HepG2 (cell line): ENCODE data around the gene CREBBP.

ENCODE experiments used
- CCAR2 ChIP-seq: fragments of 200-400 bp; formaldehyde crosslinking; optimal IDR thresholded peaks from 2 replicates; pipeline ENCODE3; 2018; ENCODE audit warnings: low read depth, mild to moderate bottlenecking, low read length, moderate library complexity
- KDM5A ChIP-seq: fragments of 200-600 bp; sonication (generic); IDR thresholded peaks from 2 replicates; pipeline ENCODE4 v1.7.0; 2018; ENCODE audit warnings: antibody characterized with exemption, mild to moderate bottlenecking, low read length, borderline replicate concordance
- PATZ1 ChIP-seq: sonication (generic); formaldehyde crosslinking; IDR thresholded peaks from 2 replicates; pipeline ENCODE4 v1.4.0; 2020; ENCODE audit warnings: missing genetic modification reagents
- POLR2A ChIP-seq, 2 experiments: IDR thresholded peaks; 2 replicates each; pipeline ENCODE4 v1.6.1; 2011; ENCODE audit warnings: low read depth in 2 of 2, low read length in 2 of 2, mild to moderate bottlenecking in 1 of 2, moderate library complexity in 1 of 2; ENCODE audit not compliant: insufficient read depth in 1 of 2
- POLR2AphosphoS5 ChIP-seq: IDR thresholded peaks from 2 replicates; pipeline ENCODE4 v1.6.1; 2012; ENCODE audit warnings: low read depth, low read length
- PRPF4 ChIP-seq: fragments of 200-400 bp; formaldehyde crosslinking; IDR thresholded peaks from 2 replicates; pipeline ENCODE4 v1.6.1; 2016; ENCODE audit warnings: low read length, low read depth; ENCODE audit not compliant: poor library complexity, severe bottlenecking
- REPIN1 ChIP-seq: sonication (generic); formaldehyde crosslinking; IDR thresholded peaks from 2 replicates; pipeline ENCODE4 v1.8.0; 2022; ENCODE audit warnings: missing genetic modification reagents, low read depth, mild to moderate bottlenecking, borderline replicate concordance
- XRCC5 ChIP-seq: fragments of 200-400 bp; formaldehyde crosslinking; optimal IDR thresholded peaks from 2 replicates; pipeline ENCODE3; 2017; ENCODE audit warnings: mild to moderate bottlenecking, low read length
- ZKSCAN1 ChIP-seq: fragments of 150-350 bp; IDR thresholded peaks from 2 replicates; pipeline ENCODE4 v1.6.1; 2014; ENCODE audit warnings: low read length
- ZNF3 ChIP-seq: IDR thresholded peaks from 2 replicates; pipeline ENCODE4 v1.7.0; 2017; ENCODE audit warnings: inconsistent platforms
- ZNF782 ChIP-seq: sonication (generic); formaldehyde crosslinking; IDR thresholded peaks from 2 replicates; pipeline ENCODE4 v1.4.0; 2020; ENCODE audit warnings: missing genetic modification reagents, mild to moderate bottlenecking, borderline replicate concordance
- TF ChIP-seq, protein P1 (sequence below): sonication (generic); formaldehyde crosslinking; IDR thresholded peaks from 2 replicates; pipeline ENCODE4 v1.5.0; 2020; ENCODE audit warnings: mild to moderate bottlenecking, missing genetic modification reagents, moderate library complexity
- TF ChIP-seq, protein P2 (sequence below): sonication (generic); formaldehyde crosslinking; IDR thresholded peaks from 2 replicates; pipeline ENCODE4 v1.4.0; 2020; ENCODE audit warnings: mild to moderate bottlenecking, missing genetic modification reagents

GRCh38 chr16:3879887-3880564, 487 bp downstream of the CREBBP start:
- TF ChIP-seq, protein P1, sequence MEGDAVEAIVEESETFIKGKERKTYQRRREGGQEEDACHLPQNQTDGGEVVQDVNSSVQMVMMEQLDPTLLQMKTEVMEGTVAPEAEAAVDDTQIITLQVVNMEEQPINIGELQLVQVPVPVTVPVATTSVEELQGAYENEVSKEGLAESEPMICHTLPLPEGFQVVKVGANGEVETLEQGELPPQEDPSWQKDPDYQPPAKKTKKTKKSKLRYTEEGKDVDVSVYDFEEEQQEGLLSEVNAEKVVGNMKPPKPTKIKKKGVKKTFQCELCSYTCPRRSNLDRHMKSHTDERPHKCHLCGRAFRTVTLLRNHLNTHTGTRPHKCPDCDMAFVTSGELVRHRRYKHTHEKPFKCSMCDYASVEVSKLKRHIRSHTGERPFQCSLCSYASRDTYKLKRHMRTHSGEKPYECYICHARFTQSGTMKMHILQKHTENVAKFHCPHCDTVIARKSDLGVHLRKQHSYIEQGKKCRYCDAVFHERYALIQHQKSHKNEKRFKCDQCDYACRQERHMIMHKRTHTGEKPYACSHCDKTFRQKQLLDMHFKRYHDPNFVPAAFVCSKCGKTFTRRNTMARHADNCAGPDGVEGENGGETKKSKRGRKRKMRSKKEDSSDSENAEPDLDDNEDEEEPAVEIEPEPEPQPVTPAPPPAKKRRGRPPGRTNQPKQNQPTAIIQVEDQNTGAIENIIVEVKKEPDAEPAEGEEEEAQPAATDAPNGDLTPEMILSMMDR (CRISPR knock-in tag), result no peak
- TF ChIP-seq KDM5A (no peak), ZNF3 (CRISPR knock-in tag) (no peak), PATZ1 (CRISPR knock-in tag) (no peak), ZNF782 (CRISPR knock-in tag) (no peak), XRCC5 (no peak), CCAR2 (no peak), POLR2AphosphoS5 (no peak), ZKSCAN1 (no peak), POLR2A (IDR thresholded peaks at IDR 0.05; ENCODE audit: insufficient read depth in 1 of 2, low read depth in 2 of 2, low read length in 2 of 2) (no peak), REPIN1 (no peak), PRPF4 (no peak)
- TF ChIP-seq, protein P2, sequence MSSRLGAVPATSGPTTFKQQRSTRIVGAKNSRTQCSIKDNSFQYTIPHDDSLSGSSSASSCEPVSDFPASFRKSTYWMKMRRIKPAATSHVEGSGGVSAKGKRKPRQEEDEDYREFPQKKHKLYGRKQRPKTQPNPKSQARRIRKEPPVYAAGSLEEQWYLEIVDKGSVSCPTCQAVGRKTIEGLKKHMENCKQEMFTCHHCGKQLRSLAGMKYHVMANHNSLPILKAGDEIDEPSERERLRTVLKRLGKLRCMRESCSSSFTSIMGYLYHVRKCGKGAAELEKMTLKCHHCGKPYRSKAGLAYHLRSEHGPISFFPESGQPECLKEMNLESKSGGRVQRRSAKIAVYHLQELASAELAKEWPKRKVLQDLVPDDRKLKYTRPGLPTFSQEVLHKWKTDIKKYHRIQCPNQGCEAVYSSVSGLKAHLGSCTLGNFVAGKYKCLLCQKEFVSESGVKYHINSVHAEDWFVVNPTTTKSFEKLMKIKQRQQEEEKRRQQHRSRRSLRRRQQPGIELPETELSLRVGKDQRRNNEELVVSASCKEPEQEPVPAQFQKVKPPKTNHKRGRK (CRISPR knock-in tag), result no peak
